Astrocyte of the spinal cord (primary cell): ENCODE measurements around the gene COL6A6.

Experiments used
- DNase-seq: peaks from one replicate; pipeline ENCODE4 v3.0.0; 2011; ENCODE audit warnings: low read depth, low spot score
- H3K4me3 ChIP-seq: 2 replicates; pipeline ENCODE4 v1.5.1; 2011; ENCODE audit warnings: low read depth, mild to moderate bottlenecking, low read length, moderate library complexity
- in situ Hi-C: cut with HindIII; loops from 2 replicates; pipeline ENCODE4 v1.10.0; 2017; ENCODE audit warnings: low sequenced_read_pairs
- TF ChIP-seq, protein P1 (sequence below): IDR thresholded peaks from 2 replicates; pipeline ENCODE4 v1.5.1; 2012; ENCODE audit warnings: low read depth, mild to moderate bottlenecking, low read length, inconsistent platforms

The COL6A6 gene

DNA sequence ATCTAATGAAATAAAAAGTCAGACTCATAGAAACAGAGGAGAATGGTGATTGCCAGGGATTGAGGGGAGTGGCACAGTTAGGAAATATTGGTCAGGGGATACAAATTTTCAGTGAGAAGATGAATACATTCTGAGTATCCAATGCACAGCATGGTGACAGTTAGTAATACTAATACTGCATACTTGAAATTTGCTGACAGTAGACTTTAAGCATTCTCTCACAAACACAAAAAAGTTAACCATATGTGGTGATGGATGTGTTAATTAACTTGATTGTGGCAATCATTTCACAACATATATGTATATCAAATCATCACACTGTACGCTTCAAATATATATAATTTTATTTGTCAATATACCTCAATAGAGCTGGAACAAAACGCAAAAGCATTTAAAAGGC is 9.2 kb upstream of the COL6A6 start:
- no peak overlapping the region for H3K4me3 ChIP-seq
- DNase-seq: no peak
- in situ Hi-C loops: no loop called here
- TF ChIP-seq, protein P1, sequence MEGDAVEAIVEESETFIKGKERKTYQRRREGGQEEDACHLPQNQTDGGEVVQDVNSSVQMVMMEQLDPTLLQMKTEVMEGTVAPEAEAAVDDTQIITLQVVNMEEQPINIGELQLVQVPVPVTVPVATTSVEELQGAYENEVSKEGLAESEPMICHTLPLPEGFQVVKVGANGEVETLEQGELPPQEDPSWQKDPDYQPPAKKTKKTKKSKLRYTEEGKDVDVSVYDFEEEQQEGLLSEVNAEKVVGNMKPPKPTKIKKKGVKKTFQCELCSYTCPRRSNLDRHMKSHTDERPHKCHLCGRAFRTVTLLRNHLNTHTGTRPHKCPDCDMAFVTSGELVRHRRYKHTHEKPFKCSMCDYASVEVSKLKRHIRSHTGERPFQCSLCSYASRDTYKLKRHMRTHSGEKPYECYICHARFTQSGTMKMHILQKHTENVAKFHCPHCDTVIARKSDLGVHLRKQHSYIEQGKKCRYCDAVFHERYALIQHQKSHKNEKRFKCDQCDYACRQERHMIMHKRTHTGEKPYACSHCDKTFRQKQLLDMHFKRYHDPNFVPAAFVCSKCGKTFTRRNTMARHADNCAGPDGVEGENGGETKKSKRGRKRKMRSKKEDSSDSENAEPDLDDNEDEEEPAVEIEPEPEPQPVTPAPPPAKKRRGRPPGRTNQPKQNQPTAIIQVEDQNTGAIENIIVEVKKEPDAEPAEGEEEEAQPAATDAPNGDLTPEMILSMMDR: no peak

DNA sequence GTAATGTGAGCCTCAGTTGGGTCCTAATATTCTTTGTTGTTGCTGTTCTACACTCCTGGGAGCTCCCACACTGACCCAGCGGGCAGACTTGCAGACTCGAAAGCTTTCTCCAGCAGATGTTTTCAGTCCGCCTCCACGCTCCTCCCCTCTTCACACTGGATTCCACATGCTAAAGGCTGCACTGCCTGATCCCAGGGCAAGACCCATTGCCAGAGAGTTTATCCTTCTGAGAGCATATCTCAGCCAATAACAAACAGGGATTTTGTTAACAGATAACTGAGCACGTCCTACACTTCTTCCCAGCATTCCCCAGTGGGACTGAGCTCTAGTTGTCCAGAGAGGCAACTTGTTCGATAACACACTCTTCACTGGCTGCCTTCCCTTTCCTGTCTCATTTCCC is 8.0 kb upstream of the COL6A6 start:
- TF ChIP-seq, protein P1: no peak
- no peak for DNase-seq
- in situ Hi-C loops: no loop called here
- H3K4me3 ChIP-seq: no peak overlapping the region

GRCh38 chr3:130514681-130515080 is 2.3 kb upstream of the COL6A6 start:
- DNase-seq: no peak
- TF ChIP-seq, protein P1: no peak
- no peak overlapping the region for H3K4me3 ChIP-seq
- in situ Hi-C loops: no loop called here

- no peak for DNase-seq
- TF ChIP-seq, protein P1: no peak
- in situ Hi-C loops: no loop called here
- H3K4me3 ChIP-seq: no peak overlapping the region
Measured at GRCh38 chr3:130515755-130516154, 1.2 kb upstream of the COL6A6 start.

DNA sequence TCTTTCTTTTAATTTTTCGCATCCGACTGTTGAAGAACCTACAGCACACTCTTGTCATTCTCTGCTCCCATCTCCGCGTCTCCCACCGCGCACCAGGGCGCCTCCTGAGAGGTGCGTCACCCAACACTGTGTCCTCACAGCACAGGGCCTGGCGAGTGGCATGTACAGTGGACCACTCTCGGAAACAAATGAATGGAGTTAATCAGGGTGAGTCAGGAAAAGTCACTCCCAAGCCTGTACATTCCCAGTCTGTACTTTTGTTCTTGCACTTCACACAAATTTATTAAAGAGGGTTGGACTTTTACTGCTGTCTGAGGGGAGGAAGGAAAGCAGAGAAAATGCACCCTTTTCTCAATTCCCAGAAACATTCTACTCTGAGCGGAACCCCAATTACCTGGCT is 625 bp downstream of the COL6A6 start:
- no peak overlapping the region for H3K4me3 ChIP-seq
- DNase-seq: peak; percentile 13
- in situ Hi-C loops: no loop called here
- TF ChIP-seq, protein P1: no peak

- no peak for DNase-seq
- in situ Hi-C loops: no loop called here
- H3K4me3 ChIP-seq: no peak overlapping the region
- TF ChIP-seq, protein P1: no peak
Measured at GRCh38 chr3:130519754-130520153, 2.8 kb downstream of the COL6A6 start.

DNA sequence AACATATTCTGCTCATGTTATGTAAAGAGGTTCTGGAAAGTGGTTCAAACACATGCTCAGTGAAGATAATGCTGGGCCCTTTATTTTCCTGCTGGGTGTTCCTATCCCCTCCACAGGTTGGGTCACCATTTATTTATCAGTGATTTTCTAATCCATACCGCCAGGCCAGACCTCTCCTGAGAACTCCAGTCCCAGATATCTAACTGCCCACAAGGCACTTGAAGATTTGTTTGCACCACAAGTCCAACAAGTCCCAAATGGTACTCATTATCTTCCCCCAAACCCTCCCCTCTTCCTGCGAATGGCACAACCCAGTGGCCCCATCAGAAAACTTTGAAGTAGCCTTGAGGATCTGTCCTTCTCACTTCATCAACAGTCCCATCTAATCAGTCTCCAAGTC is 5.4 kb downstream of the COL6A6 start:
- no peak for DNase-seq
- H3K4me3 ChIP-seq: no peak overlapping the region
- TF ChIP-seq, protein P1: no peak
- in situ Hi-C loops: no loop called here
